GM21423 (cell line): Measurements from ENCODE around the gene IGFL4.
"Not testable (repeated sequence)": the region's sequence is repeated elsewhere in the genome, so short reads cannot be mapped to it uniquely, and the experiment has no call there.

Source experiments
- ATAC-seq: cut with Tn5 transposase; IDR thresholded peaks from one replicate; pipeline ENCODE4 v1.9.1; 2021; ENCODE audit warnings: mild to moderate bottlenecking, moderate library complexity; ENCODE audit not compliant: unreplicated experiment

IGFL4 gene

GRCh38 chr19:46040952-46041500, at the start of gene IGFL4:
Gene IGFL4, minus strand, starts transcription at chr19:46041002. Its CDS starts 40 bp downstream, at chr19:46040962.
- no peak for ATAC-seq

DNA sequence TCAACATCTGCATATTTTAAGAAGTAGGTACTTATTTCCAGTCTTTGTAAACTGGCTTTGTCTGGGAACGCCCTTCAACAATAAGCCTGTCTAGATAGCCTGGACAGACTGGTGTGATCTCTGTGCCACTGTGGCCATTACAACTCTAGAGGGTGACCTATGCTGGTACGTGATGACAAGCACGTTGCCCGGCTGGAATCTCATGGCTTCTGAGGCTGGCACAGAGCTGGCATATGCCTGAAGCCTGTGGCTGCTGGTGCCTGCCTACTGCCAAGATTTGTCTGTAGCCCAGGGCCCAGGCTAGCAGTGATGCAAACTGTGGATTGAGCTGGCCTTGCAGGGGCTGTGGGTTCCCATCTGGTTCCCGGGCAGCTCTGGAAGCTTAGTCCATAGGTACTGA, 49.6 kb upstream of the IGFL4 start:
- no peak for ATAC-seq

DNA sequence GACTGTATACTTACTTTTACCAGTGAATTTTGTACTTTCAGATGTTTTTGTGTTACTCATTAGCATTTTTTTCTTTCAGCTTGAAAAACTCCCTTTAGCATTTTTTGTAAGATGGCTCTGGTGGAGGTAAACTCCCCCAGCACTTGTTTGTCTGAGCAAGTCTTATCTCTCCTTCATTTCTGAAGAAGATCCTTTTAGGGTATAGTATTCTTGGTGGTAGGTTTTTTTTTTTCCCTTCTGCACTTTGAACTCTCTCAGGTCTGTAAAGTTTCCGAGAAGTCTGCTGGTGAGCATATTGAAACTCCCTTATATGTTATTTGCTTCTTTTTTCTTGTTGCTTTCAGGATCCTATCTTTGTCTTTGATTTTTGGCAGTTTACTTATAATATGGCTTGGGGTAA, 48.6 kb upstream of the IGFL4 start:
- no peak for ATAC-seq

DNA sequence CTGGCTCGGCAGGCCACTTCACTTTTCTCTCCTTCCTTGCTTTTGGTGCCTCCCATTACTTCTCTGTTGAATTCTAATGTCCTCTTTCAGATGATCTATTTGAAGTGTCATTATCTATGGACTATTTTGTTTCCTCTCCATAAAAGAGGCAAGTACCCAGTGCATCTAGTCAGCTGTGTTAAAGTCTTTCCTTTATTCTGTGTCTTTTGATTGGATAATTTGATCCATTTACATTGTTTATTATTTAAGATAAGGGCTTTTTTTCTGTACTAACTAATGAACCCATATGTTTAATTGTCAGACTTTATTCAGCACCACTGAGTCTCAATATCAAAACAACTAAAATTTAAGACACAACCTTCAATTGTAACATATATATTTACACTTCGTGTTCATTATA, 47.3 kb upstream of the IGFL4 start:
- no peak for ATAC-seq

- no peak for ATAC-seq
Observed at GRCh38 chr19:46085888-46086287, 45.1 kb upstream of the IGFL4 start.

DNA sequence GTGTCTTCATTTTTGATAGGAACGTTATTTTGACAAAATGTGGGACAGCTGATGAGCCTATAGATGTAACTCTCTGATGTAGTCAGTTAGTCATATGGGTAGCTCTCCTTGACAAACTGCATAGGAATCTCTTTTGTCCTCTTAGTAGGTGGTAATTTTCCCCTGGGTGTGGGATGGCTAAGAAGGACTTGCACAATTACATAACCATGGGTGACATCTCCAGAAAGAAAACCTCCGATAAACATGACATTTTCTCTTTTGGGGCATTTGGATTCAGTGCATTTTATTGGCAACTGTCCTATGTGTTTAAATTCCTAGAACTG, 41.9 kb upstream of the IGFL4 start:
- ATAC-seq, result no peak

- no peak for ATAC-seq
Observed at GRCh38 chr19:46081928-46082727, 41.3 kb upstream of the IGFL4 start.

DNA sequence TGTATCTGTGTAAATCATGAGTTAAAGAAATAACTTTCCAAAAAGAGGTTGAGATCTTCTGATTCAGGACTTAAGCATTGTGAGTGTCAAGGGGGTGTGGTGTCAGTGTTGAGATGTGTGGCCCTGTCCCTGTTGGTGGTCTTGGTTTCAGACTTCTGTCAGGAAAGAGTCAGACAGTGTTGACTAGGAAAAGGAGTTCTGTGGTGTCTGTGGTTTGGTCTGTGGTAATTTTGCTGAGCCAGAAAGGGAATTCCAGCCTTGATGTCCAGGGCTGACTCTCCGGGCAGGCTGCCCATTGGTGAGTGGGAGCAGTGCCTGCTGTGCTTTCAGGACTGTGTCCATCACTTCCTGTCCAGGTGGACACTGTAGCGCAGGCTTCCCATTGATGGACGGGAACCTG, 39.8 kb upstream of the IGFL4 start:
- no peak for ATAC-seq

- no peak for ATAC-seq
Observed at GRCh38 chr19:46079576-46079975, 38.8 kb upstream of the IGFL4 start.

- not testable (repeated sequence) for ATAC-seq
Observed at GRCh38 chr19:46078573-46079332, 38.0 kb upstream of the IGFL4 start.

- ATAC-seq, result no peak
Observed at GRCh38 chr19:46077815-46078167, 37.0 kb upstream of the IGFL4 start.

DNA sequence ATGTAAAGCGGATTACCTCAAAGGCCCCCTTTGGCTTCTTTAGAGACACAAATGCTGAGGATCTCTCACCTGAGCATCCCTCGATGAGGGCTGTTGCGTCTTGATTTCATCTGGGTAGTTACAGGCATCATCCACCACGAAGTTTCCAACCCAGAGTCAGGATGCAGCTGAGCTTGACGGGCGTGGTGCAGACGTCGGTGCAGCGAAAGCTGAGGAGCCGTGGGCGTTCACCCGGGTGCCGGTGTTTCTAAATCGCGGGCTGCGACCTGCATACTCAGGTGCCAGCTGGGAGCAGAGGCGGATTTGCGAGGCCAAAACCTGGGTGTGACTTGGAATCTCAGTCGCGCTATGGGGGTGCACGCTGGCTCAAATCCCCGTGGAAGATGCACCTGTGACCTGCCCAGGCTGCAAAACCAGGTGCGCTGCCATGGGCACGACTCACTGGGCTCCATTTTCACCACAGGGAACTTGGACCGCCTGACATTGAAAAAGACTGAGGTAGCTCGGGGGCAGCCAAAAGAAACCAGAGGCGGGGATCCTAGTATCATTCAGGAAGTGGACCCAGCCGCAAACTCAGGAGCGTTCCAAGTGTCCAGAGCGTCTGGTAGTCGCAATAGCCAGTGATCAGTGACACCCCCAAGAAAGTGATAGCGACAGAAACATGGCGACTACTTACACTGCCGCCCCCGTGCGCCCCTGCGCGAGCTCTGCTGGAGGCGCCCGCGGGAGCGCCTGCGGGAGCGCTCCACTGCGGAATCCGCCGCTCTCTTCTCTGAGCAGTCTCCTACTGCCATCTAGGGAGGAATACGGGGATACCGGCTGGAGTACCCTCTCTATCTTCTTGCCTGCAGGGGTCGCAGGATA, 36.4 kb upstream of the IGFL4 start:
- no peak for ATAC-seq

DNA sequence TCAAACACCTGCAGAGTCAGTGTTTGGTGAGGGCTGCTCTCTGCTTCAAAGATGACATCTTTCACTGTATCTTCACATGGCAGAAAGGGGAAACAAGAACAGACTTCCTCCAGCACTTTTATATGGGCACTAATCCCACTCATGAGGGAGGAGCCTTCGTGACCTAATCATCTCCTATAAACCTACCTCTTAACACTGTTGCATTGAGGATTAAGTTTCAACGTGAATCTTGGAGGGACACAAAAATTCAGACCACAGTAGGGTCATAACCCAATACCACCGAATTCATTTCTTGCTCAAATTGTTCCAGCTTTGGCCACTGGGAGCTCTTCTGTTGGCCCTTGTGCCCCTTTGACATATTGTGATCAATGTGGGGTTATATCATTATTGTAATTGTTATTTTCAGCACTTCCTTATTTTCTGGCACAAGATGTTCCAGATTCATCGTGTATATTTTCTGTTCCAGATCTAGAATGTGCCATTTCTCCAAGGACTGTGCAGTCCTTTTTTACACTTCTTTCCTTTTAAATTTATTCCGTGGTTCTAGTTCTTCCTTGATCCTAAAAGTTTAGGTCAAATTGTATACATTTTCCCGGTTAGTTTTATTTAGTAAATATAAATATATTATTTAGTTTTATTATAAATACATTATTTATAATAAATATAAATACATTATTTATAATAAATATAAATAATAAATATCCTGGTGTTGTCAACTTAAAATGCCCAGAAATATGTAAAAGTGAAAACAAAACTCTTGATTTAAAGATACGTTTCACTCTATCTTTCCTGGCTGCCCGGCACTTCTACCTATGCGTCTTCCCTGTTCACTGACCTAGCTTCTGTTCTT, 35.5 kb upstream of the IGFL4 start:
- no peak for ATAC-seq

- no peak for ATAC-seq
Observed at GRCh38 chr19:46073268-46073922, 32.6 kb upstream of the IGFL4 start.

DNA sequence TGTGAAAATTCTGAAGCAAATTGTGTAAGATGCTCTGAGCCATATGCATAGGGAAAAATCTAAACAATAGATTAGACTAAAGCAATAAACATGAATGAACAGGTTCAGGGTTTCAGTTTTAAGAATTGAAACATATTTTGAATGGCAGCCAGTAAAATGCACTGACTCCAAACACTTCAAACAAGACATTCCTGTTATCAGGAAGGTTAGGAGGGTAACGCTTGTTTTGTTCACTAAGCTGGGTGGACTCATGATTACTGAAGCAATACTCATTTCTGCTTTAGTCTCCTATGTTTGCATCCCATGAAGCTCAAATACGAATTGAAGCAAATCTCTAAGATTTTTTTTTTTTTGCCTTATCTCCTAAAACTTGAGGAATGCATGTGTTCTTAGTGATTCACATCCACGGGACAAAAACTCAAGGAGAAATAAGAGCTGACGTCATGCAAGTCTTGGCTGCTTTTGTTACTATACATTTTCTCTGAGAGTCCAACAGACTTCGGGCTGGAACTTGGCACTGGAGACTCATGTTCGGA, 29.1 kb upstream of the IGFL4 start:
- no peak for ATAC-seq

- ATAC-seq, result no peak
Observed at GRCh38 chr19:46068345-46069258, 27.8 kb upstream of the IGFL4 start.

DNA sequence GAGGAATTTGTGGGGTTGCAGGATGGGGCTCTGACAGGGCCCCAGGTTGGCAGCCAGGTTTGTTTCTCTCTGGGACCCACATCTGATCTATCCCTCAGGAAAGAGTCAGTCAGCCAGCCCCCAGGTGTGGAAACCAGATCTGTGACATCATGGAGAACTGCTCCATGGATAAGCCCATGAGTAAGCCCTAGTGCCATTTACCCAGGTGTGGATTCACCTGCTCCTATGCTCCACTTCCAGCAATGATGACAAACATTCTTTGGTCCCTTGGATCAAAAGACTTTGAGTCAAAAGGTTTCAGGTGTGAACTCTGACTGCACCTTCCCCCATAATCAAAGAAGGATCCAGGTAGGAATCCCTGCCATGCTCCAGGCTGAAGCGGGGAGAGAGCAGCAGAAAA, 26.9 kb upstream of the IGFL4 start:
- no peak for ATAC-seq

GRCh38 chr19:46066471-46066870, 25.7 kb upstream of the IGFL4 start:
- no peak for ATAC-seq
